ENCODE results near the gene DLG5. TPM values are rescaled to one million over a fixed set of nuclear protein-coding genes. Genes with fewer than 3 reads are reported as not detected.
A peak's percentile ranks its signal among the peaks of the same experiment; 100 is the strongest.

DLG5 gene, protein sequence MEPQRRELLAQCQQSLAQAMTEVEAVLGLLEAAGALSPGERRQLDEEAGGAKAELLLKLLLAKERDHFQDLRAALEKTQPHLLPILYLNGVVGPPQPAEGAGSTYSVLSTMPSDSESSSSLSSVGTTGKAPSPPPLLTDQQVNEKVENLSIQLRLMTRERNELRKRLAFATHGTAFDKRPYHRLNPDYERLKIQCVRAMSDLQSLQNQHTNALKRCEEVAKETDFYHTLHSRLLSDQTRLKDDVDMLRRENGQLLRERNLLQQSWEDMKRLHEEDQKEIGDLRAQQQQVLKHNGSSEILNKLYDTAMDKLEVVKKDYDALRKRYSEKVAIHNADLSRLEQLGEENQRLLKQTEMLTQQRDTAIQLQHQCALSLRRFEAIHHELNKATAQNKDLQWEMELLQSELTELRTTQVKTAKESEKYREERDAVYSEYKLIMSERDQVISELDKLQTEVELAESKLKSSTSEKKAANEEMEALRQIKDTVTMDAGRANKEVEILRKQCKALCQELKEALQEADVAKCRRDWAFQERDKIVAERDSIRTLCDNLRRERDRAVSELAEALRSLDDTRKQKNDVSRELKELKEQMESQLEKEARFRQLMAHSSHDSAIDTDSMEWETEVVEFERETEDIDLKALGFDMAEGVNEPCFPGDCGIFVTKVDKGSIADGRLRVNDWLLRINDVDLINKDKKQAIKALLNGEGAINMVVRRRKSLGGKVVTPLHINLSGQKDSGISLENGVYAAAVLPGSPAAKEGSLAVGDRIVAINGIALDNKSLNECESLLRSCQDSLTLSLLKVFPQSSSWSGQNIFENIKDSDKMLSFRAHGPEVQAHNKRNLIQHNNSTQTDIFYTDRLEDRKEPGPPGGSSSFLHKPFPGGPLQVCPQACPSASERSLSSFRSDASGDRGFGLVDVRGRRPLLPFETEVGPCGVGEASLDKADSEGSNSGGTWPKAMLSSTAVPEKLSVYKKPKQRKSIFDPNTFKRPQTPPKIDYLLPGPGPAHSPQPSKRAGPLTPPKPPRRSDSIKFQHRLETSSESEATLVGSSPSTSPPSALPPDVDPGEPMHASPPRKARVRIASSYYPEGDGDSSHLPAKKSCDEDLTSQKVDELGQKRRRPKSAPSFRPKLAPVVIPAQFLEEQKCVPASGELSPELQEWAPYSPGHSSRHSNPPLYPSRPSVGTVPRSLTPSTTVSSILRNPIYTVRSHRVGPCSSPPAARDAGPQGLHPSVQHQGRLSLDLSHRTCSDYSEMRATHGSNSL (N-terminal part only)
- 10 to 100 TPM; 22.6 to 35.6 TPM for total RNA-seq

DNA sequence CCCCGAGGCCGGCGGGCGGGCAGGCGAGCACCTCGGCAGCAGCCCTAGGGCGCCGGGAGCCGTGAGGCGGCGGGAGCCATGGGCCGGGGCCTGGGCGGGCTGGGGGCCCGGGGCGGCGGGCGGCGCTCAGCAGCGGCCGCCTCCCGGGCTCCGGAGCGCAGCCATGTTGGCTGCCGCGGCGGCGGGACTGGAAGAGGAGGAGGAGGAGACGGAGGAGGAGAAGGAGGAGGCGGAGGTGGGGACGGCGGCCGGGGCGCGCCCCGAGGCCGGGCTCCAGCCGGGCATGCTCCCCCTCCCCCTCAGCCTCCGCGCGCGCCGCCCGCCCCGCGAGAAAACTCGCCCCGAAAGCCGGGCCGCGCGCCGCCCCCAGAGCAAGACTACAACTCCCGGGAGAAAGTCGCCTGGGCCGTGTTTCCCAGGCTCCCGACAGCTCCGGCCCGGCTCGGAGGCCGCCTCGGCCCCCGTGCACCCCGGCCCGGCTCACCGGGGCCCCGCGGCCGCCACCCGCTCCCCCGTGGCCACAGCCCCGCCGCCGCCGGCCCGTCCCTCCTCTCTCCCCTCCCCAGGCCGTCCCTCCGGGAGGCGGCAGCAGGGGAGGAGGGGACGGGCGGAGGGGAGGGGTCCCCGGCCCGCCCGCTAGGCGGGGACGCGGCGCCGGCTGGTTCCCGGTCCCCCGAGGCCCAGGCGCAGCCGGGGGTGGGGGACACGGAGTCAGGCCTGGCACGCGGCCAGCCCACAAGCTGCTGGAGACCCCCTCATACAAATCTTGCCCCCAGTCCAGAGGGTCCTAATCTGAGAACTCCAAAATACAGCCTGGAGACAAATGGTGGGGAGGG, at the start of gene DLG5:
DLG5 (minus strand) TSS at position 190 of the 836 bp plus-strand sequence. CDS start 235 bp downstream, outside the sequence.
- ATAC-seq (peak; percentile 83), DNase-seq (peak; percentile 64 to 74 (median 70))
- Histone ChIP-seq H3K27me3 (no peaks in the 10 kb centered on the region), H3K36me3 (replicated peaks in 1 of 2; ENCODE audit: insufficient read depth in 1 of 2, low read depth in 2 of 2) (no peaks in the 10 kb centered on the region), H3K9me3 (no peaks in the 10 kb centered on the region), H3K4me3 (peak within 1 kb of the TSS; percentile 33 to 56), H3K27ac (peak within 1 kb of the TSS; percentile 40 to 79 (median 66)), H3K4me1 (peaks cover 31% of the 10 kb centered on the region)
- TF ChIP-seq POLR2A (IDR thresholded peaks at IDR 0.05): peak; percentile 12 to 36 (median 19)
- TF ChIP-seq, protein P1, sequence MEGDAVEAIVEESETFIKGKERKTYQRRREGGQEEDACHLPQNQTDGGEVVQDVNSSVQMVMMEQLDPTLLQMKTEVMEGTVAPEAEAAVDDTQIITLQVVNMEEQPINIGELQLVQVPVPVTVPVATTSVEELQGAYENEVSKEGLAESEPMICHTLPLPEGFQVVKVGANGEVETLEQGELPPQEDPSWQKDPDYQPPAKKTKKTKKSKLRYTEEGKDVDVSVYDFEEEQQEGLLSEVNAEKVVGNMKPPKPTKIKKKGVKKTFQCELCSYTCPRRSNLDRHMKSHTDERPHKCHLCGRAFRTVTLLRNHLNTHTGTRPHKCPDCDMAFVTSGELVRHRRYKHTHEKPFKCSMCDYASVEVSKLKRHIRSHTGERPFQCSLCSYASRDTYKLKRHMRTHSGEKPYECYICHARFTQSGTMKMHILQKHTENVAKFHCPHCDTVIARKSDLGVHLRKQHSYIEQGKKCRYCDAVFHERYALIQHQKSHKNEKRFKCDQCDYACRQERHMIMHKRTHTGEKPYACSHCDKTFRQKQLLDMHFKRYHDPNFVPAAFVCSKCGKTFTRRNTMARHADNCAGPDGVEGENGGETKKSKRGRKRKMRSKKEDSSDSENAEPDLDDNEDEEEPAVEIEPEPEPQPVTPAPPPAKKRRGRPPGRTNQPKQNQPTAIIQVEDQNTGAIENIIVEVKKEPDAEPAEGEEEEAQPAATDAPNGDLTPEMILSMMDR (IDR thresholded peaks at IDR 0.05): peak in 3 of 7 experiments; percentile 5 to 20 (median 17)
- 0% methylated on average over 62 of the region's 95 CpGs; no CpG with 5 or more reads in 1 of the 2 donors for WGBS, 2 donors
- intact Hi-C loops (cut with DNase I): no loop called here

DNA sequence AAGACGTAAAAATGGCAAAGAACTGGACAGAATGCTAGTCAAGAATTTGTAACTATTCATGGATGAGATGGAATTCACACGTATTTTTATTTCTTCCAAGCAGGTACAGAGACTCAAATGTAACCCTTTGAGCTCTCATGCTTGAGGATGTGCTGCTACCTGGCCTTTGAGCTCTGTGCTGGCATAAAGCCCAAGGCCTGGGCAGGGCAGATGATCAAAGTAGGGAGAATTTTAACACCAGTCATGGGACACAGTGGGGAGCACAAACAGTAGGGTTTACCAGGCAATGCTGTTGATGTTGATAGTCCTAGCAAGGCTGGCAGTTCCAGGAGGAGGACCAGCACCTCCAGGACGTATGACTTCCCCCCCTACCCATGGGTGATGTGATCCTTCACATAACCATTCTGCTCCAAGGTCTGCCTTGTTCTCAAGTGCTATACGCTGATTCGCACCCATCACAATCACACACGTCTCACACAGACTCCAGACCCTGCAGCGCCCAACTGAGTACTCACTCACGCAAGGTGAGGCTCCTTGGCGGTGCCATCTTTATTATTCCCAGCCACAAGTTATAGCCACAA, 48.6 kb upstream of the DLG5 start:
- Histone ChIP-seq H3K9me3 (no peaks in the 10 kb centered on the region), H3K27ac (no peak overlapping the region), H3K4me1 (peaks cover 9% of the 10 kb centered on the region), H3K27me3 (no peaks in the 10 kb centered on the region), H3K36me3 (replicated peaks in 1 of 2; ENCODE audit: insufficient read depth in 1 of 2, low read depth in 2 of 2) (peaks cover 0 to 18% of the 10 kb centered on the region in 2 donors), H3K4me3 (no peak overlapping the region)
- TF ChIP-seq, protein P1 (IDR thresholded peaks at IDR 0.05): no peak
- no peak for TF ChIP-seq POLR2A (IDR thresholded peaks at IDR 0.05)
- intact Hi-C loops (cut with DNase I): no loop called here
- DNase-seq (peak in 1 of 4 donors; percentile 14), ATAC-seq (no peak)
- 80 to 88% methylated on average over 9 of the region's 9 CpGs for WGBS, 2 donors

DNA sequence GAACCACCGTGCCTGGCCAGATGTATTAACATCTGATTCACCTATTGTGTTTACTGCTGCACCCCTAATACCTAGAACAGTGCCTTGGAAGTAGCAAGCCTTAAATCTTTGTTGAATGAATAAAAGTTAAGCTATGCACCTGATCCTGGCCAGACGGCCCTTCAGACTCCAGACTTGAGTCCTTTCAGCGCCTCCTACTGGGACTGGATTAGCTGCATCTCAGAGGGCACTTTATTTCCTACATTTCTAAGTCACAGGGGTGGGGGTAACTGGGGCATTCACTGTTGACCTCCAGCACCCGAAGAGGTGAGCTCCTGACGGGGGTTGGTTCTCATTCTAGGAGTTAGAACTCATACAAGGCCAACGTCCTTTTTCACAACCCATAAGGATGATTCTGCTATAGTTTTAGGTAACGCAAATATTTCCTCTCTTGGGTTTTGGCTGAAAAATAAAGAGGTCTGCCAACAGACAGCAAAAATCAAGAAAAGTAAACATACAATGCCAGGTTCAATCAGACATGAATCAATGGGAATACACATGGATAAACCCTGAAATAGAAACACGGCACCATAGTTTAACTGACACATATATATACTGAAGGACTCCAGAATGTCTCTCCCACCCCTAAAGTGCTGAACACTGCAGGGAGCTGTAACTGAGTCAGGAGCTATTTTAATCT, 48.0 kb upstream of the DLG5 start:
- Histone ChIP-seq H3K27ac (no peak overlapping the region), H3K27me3 (no peaks in the 10 kb centered on the region), H3K4me3 (no peak overlapping the region), H3K4me1 (peaks cover 9% of the 10 kb centered on the region), H3K36me3 (replicated peaks in 1 of 2; ENCODE audit: insufficient read depth in 1 of 2, low read depth in 2 of 2) (peaks cover 0 to 12% of the 10 kb centered on the region in 2 donors), H3K9me3 (no peaks in the 10 kb centered on the region)
- TF ChIP-seq, protein P1 (IDR thresholded peaks at IDR 0.05): peak in 5 of 7 experiments; percentile 7 to 43 (median 24)
- no peak for TF ChIP-seq POLR2A (IDR thresholded peaks at IDR 0.05)
- 60 to 68% methylated on average over 8 of the region's 8 CpGs for WGBS, 2 donors
- ATAC-seq (no peak), DNase-seq (peak; percentile 25 to 40 (median 34))
- intact Hi-C loops (cut with DNase I): no loop called here
